AG10803 (cell line): ENCODE measurements around the gene KIF26A.

Source experiments
- DNase-seq: peaks from one replicate; pipeline ENCODE4 v3.0.0; 2010; ENCODE audit warnings: low read depth
- H3K4me3 ChIP-seq: 2 replicates; pipeline ENCODE4 v1.5.1; 2011; ENCODE audit warnings: mild to moderate bottlenecking, low read length, control low read depth
- CTCF ChIP-seq: conservative IDR thresholded peaks from 2 replicates; pipeline ENCODE4 v1.5.1; 2011; ENCODE audit warnings: mild to moderate bottlenecking, low read length, control low read depth, inconsistent platforms

Gene KIF26A

GRCh38 chr14:104141621-104142091 lies 3.3 kb downstream of the KIF26A start:
- DNase-seq: no peak
- H3K4me3 ChIP-seq: no peak overlapping the region
- TF ChIP-seq CTCF: no peak

GRCh38 chr14:104142136-104142945 lies 4.0 kb downstream of the KIF26A start:
- TF ChIP-seq CTCF: no peak
- H3K4me3 ChIP-seq: no peak overlapping the region
- no peak for DNase-seq

- no peak for TF ChIP-seq CTCF
- DNase-seq: no peak
- H3K4me3 ChIP-seq: no peak overlapping the region
Measured at GRCh38 chr14:104142946-104143470, 4.6 kb downstream of the KIF26A start.

GRCh38 chr14:104143521-104144452 lies 5.4 kb downstream of the KIF26A start:
- no peak for DNase-seq
- TF ChIP-seq CTCF: no peak
- H3K4me3 ChIP-seq: no peak overlapping the region

GRCh38 chr14:104144453-104144790 lies 6.0 kb downstream of the KIF26A start:
- DNase-seq: no peak
- H3K4me3 ChIP-seq: no peak overlapping the region
- no peak for TF ChIP-seq CTCF

GRCh38 chr14:104144911-104145825 lies 6.8 kb downstream of the KIF26A start:
- no peak for DNase-seq
- H3K4me3 ChIP-seq: no peak overlapping the region
- TF ChIP-seq CTCF: no peak
